Measurements from ENCODE around the gene LPCAT4. TPM values are rescaled to one million over a fixed set of nuclear protein-coding genes. Genes with fewer than 3 reads are reported as not detected.

Gene LPCAT4
- total RNA-seq, 2 donors from 2014 or later: 46.8 to 96.5 TPM

DNA sequence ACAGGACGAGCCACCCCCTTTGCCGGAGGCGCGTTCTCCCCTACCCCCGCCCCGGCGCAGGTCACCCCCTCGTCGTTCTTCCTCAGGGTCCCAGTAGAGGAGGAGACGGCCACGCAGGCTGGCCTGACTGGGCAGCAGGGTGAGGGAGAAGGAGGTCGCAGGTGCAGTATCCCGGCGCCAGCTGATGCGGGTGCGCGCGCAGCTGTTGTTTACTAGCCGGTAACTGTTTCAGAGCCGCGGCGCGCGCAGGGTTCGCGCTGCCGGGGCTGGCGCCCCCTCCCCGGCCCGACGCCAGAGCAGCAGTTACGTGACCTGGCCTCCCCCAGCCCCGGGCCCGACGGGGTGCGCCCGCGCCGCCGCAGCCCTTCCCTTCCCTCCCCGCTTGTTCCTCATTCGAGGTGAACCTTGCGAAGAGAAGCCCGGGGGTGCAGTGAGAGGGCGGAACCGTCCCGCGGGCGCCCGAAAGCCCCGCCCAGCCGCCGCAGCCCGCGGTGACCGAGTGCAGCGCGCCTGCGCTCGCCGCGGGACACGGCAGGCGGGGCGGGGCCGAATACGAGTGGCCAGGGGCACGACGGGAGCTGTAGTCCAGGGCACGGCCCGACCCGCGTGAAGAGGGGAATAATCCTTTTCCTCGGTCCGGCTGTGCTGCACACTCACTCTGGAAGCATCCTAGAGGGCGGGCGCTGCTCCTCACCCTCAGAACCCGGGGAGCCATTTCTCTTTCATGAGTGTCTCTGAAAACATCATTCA lies 29.3 kb downstream of the LPCAT4 start, which contains the start of gene SLC12A6:
TSS of gene SLC12A6 (minus strand) at position 225 of the 750 bp plus-strand sequence. CDS start 1,101 bp downstream, outside the sequence.
- ATAC-seq (peak; percentile 92 to 94), DNase-seq (ENCODE audit: low spot score) (peak; percentile 94)
- Mint-ChIP-seq H3K27me3 (no peaks in the 10 kb centered on the region), H3K9me3 (no peaks in the 10 kb centered on the region), H3K36me3 (peaks cover 13% of the 10 kb centered on the region), H3K4me3 (peak within 1 kb of the TSS; percentile 96), H3K27ac (peak within 1 kb of the TSS; percentile 84 to 93), H3K4me1 (ENCODE audit: low read depth in 2 of 2) (peaks cover 41 to 51% of the 10 kb centered on the region in 2 donors)

DNA sequence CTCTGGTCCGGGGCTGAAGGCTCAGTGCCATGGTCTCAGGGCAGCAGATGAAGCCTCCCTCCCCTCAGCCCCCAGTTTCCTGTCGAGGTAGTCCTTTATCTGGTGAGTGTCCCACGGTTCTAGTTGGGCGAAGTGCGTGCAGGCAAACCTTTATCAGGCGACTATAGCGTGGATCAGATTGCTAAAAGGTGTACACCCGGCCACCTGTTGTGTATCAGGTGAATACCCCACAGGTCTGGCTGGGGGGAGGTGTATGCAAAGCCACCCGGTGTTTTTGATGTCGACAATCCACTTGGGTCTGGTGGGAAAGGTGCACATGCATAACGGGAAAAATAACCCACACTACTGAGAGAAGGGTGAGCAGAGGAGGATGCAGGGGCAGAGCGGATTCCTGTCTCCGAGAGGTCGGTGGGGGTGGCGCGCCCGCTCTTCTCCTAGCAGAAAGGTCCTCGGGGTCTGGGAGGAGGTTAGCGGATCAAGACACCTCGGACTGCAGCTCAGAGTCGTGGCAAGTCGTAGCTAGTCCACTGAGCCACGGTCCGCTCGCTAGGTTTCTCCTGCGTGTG lies 29.9 kb downstream of the LPCAT4 start:
- peak overlapping the region; percentile 96 for H3K4me3 Mint-ChIP-seq
- ATAC-seq (no peak), DNase-seq (ENCODE audit: low spot score) (no peak)

GRCh38 chr15:34336231-34336990 lies 30.6 kb downstream of the LPCAT4 start:
- Mint-ChIP-seq H3K4me3 (peak overlapping the region; percentile 96), H3K27me3 (no peaks in the 10 kb centered on the region), H3K9me3 (no peaks in the 10 kb centered on the region), H3K36me3 (peaks cover 4% of the 10 kb centered on the region), H3K27ac (peak overlapping the region; percentile 84 to 93), H3K4me1 (ENCODE audit: low read depth in 2 of 2) (peaks cover 41 to 54% of the 10 kb centered on the region in 2 donors)
- DNase-seq (ENCODE audit: low spot score) (no peak), ATAC-seq (no peak)

More for the DNA sequence above, 29.9 kb downstream of the LPCAT4 start:
- Mint-ChIP-seq H3K27me3 (no peaks in the 10 kb centered on the region), H3K27ac (peak overlapping the region; percentile 84 to 93), H3K4me1 (ENCODE audit: low read depth in 2 of 2) (peaks cover 42 to 54% of the 10 kb centered on the region in 2 donors), H3K9me3 (no peaks in the 10 kb centered on the region), H3K36me3 (peaks cover 11% of the 10 kb centered on the region)

GRCh38 chr15:34335176-34336032 lies 31.6 kb downstream of the LPCAT4 start:
- ATAC-seq: no peak
- Mint-ChIP-seq H3K27ac (peak overlapping the region; percentile 84 to 93), H3K4me3 (peak overlapping the region; percentile 96), H3K36me3 (no peaks in the 10 kb centered on the region), H3K9me3 (no peaks in the 10 kb centered on the region), H3K27me3 (no peaks in the 10 kb centered on the region), H3K4me1 (ENCODE audit: low read depth in 2 of 2) (peaks cover 43 to 55% of the 10 kb centered on the region in 2 donors)
- DNase-seq (ENCODE audit: low spot score): no peak

DNA sequence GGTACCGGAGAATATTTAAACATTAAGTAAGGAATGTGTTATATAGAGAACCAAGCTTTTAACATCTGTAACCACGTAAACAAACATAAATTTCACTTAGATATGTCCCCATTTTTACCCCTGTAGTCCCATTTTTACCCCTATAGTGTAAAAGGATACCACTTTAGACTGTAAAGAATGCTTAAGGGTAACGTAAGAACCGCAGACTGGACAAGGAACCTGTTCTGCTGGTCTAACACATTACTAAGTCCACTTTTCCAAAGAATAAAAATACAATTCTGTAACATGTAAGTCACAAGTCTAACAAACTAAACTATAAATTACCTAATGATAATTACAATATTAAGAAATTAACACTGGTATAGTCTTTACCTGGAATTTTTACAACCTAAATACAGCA lies 32.3 kb downstream of the LPCAT4 start:
- Mint-ChIP-seq H3K4me3 (peak overlapping the region; percentile 96), H3K36me3 (no peaks in the 10 kb centered on the region), H3K27me3 (no peaks in the 10 kb centered on the region), H3K4me1 (ENCODE audit: low read depth in 2 of 2) (peaks cover 44 to 51% of the 10 kb centered on the region in 2 donors), H3K27ac (peak overlapping the region; percentile 84 to 93), H3K9me3 (no peaks in the 10 kb centered on the region)
- ATAC-seq: no peak
- no peak for DNase-seq (ENCODE audit: low spot score)

GRCh38 chr15:34332553-34333120 lies 34.4 kb downstream of the LPCAT4 start:
- no peak for ATAC-seq
- Mint-ChIP-seq H3K27ac (peak overlapping the region; percentile 84 to 93), H3K4me1 (ENCODE audit: low read depth in 2 of 2) (peaks cover 49 to 62% of the 10 kb centered on the region in 2 donors), H3K36me3 (no peaks in the 10 kb centered on the region), H3K4me3 (peak overlapping the region; percentile 46), H3K9me3 (no peaks in the 10 kb centered on the region), H3K27me3 (no peaks in the 10 kb centered on the region)
- DNase-seq (ENCODE audit: low spot score): no peak

DNA sequence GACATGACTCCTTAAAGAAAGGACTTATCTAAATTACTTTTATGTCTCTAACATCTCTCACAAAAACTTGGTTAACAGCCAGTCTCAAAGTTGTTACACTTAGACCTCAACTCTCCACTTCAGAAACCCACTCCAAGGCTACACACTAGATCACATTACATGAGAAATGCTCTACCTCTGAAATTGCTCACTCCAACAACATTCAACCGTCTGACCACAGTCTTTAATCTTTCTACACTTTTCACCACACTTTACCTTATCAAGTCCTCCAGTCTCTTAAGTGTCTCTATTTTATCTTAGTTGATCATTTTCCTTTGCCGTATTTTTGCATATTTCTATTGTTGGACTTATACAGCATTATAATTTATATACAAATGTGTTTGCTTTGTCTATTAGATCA lies 35.2 kb downstream of the LPCAT4 start:
- H3K4me1 Mint-ChIP-seq (ENCODE audit: low read depth in 2 of 2): peaks cover 46 to 59% of the 10 kb centered on the region in 2 donors
- peak overlapping the region; percentile 46 for H3K4me3 Mint-ChIP-seq
- H3K36me3 Mint-ChIP-seq: no peaks in the 10 kb centered on the region
- peak overlapping the region; percentile 84 to 93 for H3K27ac Mint-ChIP-seq
- ATAC-seq: peak; percentile 67 to 84
- H3K9me3 Mint-ChIP-seq: no peaks in the 10 kb centered on the region
- H3K27me3 Mint-ChIP-seq: no peaks in the 10 kb centered on the region
- DNase-seq (ENCODE audit: low spot score): no peak

DNA sequence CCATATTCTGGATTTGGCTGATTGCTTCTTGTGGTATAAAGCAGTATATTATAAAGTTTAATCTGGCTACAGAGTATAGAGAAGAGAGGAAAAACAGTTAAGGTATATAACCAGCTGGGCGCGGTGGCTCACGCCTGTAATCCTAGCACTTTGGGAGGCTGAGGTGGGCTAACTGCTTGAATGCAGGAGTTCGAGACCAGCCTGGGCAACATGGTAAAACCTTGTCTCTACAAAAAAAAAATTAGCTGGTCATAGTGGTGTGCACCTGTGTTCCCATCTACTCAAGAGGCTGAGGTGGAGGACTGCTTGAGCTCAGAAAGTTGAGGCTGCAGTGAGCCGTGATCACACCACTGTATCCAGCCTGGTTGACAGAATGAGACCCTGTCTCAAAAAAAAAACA lies 36.7 kb downstream of the LPCAT4 start:
- H3K4me3 Mint-ChIP-seq: no peak overlapping the region
- no peak for DNase-seq (ENCODE audit: low spot score)
- peak overlapping the region; percentile 8 to 84 for H3K27ac Mint-ChIP-seq
- H3K27me3 Mint-ChIP-seq: no peaks in the 10 kb centered on the region
- H3K9me3 Mint-ChIP-seq: no peaks in the 10 kb centered on the region
- H3K36me3 Mint-ChIP-seq: no peaks in the 10 kb centered on the region
- peaks cover 34 to 47% of the 10 kb centered on the region in 2 donors for H3K4me1 Mint-ChIP-seq (ENCODE audit: low read depth in 2 of 2)
- no peak for ATAC-seq

DNA sequence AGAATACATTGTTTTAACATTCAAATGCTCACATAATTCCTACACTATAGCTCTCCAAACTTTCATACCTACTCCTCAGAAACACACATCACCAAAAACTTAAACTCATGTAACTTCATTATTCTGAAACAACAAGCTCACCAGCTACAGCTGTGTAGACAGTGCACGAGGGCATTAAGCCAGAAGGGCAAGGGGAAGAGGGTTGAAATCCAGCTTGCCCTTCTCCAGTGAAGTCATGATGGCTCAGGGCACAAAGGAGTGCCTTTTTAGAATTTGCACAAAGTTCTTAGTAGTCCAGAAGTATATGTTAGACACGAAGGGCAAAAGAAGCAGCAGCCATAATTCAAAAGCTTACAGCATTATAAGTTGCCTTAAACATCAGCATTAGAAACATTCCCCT lies 38.0 kb downstream of the LPCAT4 start:
- H3K4me1 Mint-ChIP-seq (ENCODE audit: low read depth in 2 of 2): peaks cover 30 to 39% of the 10 kb centered on the region in 2 donors
- H3K27me3 Mint-ChIP-seq: no peaks in the 10 kb centered on the region
- peak overlapping the region; percentile 79 for H3K4me3 Mint-ChIP-seq
- peak overlapping the region; percentile 79 to 84 for H3K27ac Mint-ChIP-seq
- H3K9me3 Mint-ChIP-seq: no peaks in the 10 kb centered on the region
- no peaks in the 10 kb centered on the region for H3K36me3 Mint-ChIP-seq
- DNase-seq (ENCODE audit: low spot score) (no peak), ATAC-seq (no peak)

- peaks cover 28 to 36% of the 10 kb centered on the region in 2 donors for H3K4me1 Mint-ChIP-seq (ENCODE audit: low read depth in 2 of 2)
- no peaks in the 10 kb centered on the region for H3K36me3 Mint-ChIP-seq
- ATAC-seq: no peak
- H3K27ac Mint-ChIP-seq: peak overlapping the region; percentile 79 to 84
- H3K9me3 Mint-ChIP-seq: no peaks in the 10 kb centered on the region
- DNase-seq (ENCODE audit: low spot score): no peak
- H3K27me3 Mint-ChIP-seq: no peaks in the 10 kb centered on the region
- H3K4me3 Mint-ChIP-seq: peak overlapping the region; percentile 54
These were observed 39.1 kb downstream of the LPCAT4 start for GRCh38 chr15:34327906-34328305.

DNA sequence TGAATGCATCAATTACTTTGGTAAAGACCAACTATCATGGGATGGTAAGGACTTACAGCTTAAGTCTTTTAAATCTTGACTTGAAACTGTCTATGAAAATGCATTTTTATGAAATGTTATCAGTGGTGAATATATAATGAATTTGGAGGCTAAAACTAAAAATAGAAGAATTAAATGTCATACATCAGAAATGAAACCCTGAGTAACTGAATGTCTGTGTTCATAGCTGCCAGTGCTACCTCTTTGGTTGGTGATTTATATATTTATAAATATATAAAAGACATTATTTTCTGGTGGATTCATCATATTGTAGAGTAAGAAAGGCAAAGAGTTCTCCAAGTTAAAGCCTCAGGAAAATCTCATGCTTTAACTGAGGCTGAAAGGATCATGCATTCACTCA lies 41.6 kb downstream of the LPCAT4 start:
- Mint-ChIP-seq H3K36me3 (no peaks in the 10 kb centered on the region), H3K27ac (no peak overlapping the region), H3K27me3 (no peaks in the 10 kb centered on the region), H3K4me3 (no peak overlapping the region), H3K9me3 (no peaks in the 10 kb centered on the region), H3K4me1 (ENCODE audit: low read depth in 2 of 2) (peaks cover 21 to 22% of the 10 kb centered on the region in 2 donors)
- DNase-seq (ENCODE audit: low spot score): no peak
- no peak for ATAC-seq

DNA sequence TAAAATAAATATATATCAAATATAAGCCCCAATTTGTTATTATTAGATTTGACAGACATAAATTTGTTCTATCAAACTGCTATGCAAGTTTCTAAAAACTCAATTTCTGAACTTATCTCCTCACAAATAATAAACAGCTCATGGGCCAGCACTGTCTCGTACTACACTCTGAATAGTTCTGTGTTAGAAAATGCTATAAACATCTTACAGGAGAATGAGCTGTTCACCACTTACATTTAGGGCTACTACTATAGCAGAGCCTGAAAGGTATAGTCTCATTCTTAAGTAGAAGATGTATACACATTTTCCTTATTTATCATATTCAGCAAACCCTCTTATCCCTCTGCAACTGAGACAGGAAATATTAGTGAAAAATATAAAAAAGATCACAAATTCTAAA lies 42.1 kb downstream of the LPCAT4 start:
- Mint-ChIP-seq H3K27ac (no peak overlapping the region), H3K4me3 (no peak overlapping the region), H3K36me3 (no peaks in the 10 kb centered on the region), H3K9me3 (no peaks in the 10 kb centered on the region), H3K4me1 (ENCODE audit: low read depth in 2 of 2) (peaks cover 22 to 25% of the 10 kb centered on the region in 2 donors), H3K27me3 (no peaks in the 10 kb centered on the region)
- ATAC-seq (no peak), DNase-seq (ENCODE audit: low spot score) (no peak)

DNA sequence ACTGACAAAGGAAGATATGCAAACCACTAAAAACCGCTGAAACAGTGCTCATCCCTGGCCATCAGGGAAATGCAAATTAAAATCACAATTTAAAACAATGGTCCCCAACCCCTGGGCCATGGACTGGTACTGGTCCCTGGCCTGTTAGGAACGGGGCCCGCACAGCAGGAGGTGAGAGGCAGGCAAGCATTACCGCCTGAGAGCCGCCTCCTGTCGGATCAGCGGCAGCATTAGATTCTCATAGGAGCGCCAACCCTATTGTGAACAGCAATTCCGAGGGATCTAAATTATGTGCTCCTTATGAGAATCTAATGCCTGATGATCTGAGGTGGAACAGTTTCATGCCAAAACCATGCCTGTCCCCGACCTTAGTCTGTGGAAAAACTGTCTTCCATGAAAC lies 43.8 kb downstream of the LPCAT4 start:
- Mint-ChIP-seq H3K36me3 (no peaks in the 10 kb centered on the region), H3K27me3 (no peaks in the 10 kb centered on the region), H3K4me1 (ENCODE audit: low read depth in 2 of 2) (peaks cover 21 to 22% of the 10 kb centered on the region in 2 donors), H3K4me3 (no peak overlapping the region), H3K27ac (no peak overlapping the region), H3K9me3 (no peaks in the 10 kb centered on the region)
- ATAC-seq: no peak
- no peak for DNase-seq (ENCODE audit: low spot score)
